HEK293 (cell line): ENCODE measurements around the gene BZW2.

Experiments used
- CTCF ChIA-PET: fragments of 350-600 bp; formaldehyde crosslinking; extraction: SDS; loops from one replicate; lab custom pipeline; 2021; ENCODE audit warnings: antibody characterized with exemption; lab: Yijun Ruan, JAX
- POLR2A ChIA-PET: fragments of 300-600 bp; formaldehyde crosslinking; extraction: SDS; loops from one replicate; lab custom pipeline; 2020; ENCODE audit warnings: antibody characterized with exemption, inconsistent platforms; lab: Yijun Ruan, JAX
- H3K27ac ChIP-seq: fragments of 200-500 bp; sonication (Bioruptor generic); 2 replicates; pipeline ENCODE4 v1.5.1; 2014; ENCODE audit warnings: low read depth, low read length, control low read depth, inconsistent platforms; ENCODE audit errors: extremely low read depth
- H3K36me3 ChIP-seq, 2 experiments: fragments of 200-500 bp in 1 of 2; sonication (Bioruptor generic) in 1 of 2; 1 replicate in 1 of 2; 2 replicates in 1 of 2; pipeline ENCODE4 v1.5.1; 2014 to 2017; ENCODE audit warnings: inconsistent platforms in 2 of 2, low read length in 2 of 2; ENCODE audit not compliant: control insufficient read depth in 2 of 2, insufficient read depth in 1 of 2
- H3K4me1 ChIP-seq: fragments of 200-500 bp; sonication (Bioruptor generic); 2 replicates; pipeline ENCODE4 v1.5.1; 2014; ENCODE audit warnings: mild to moderate bottlenecking, low read length, inconsistent platforms; ENCODE audit not compliant: control insufficient read depth, insufficient read depth
- H3K4me3 ChIP-seq: 2 replicates; pipeline ENCODE4 v1.5.1; 2011; ENCODE audit warnings: low read depth, mild to moderate bottlenecking, control low read depth, low read length, moderate library complexity
- H3K9me3 ChIP-seq: fragments of 200-500 bp; sonication (Bioruptor generic); 2 replicates; pipeline ENCODE4 v1.5.1; 2014; ENCODE audit warnings: low read depth, low read length, inconsistent platforms; ENCODE audit not compliant: control insufficient read depth, insufficient read depth
- BCL11B ChIP-seq: fragments of 450-650 bp; formaldehyde crosslinking; IDR thresholded peaks from 2 replicates; pipeline ENCODE4 v1.5.1; 2016; ENCODE audit warnings: low read depth, missing biosample characterization, missing genetic modification characterization
- GLI2 ChIP-seq: fragments of 450-650 bp; formaldehyde crosslinking; IDR thresholded peaks from 2 replicates; pipeline ENCODE4; 2017; ENCODE audit warnings: missing biosample characterization, missing genetic modification characterization, low read depth, borderline replicate concordance
- GLIS2 ChIP-seq: fragments of 450-650 bp; formaldehyde crosslinking; IDR thresholded peaks from 2 replicates; pipeline ENCODE4 v1.5.1; 2016; ENCODE audit warnings: missing biosample characterization, missing genetic modification characterization
- HOXD13 ChIP-seq: sonication (generic); formaldehyde crosslinking; IDR thresholded peaks from 2 replicates; pipeline ENCODE4 v1.8.0; 2022; ENCODE audit warnings: missing genetic modification reagents, borderline replicate concordance
- REPIN1 ChIP-seq: fragments of 450-650 bp; formaldehyde crosslinking; IDR thresholded peaks from 2 replicates; pipeline ENCODE4 v1.5.1; 2017; ENCODE audit warnings: missing biosample characterization, missing genetic modification characterization, low read depth
- SP3 ChIP-seq: fragments of 450-650 bp; formaldehyde crosslinking; IDR thresholded peaks from 2 replicates; pipeline ENCODE4 v1.5.1; 2016; ENCODE audit warnings: missing biosample characterization, missing genetic modification characterization
- ZBTB1 ChIP-seq: fragments of 450-650 bp; formaldehyde crosslinking; IDR thresholded peaks from 2 replicates; pipeline ENCODE4 v1.5.1; 2016; ENCODE audit warnings: missing biosample characterization, missing genetic modification characterization
- ZBTB17 ChIP-seq: fragments of 450-650 bp; formaldehyde crosslinking; IDR thresholded peaks from 2 replicates; pipeline ENCODE4 v1.5.1; 2016; ENCODE audit warnings: missing biosample characterization, missing genetic modification characterization
- ZBTB20 ChIP-seq: fragments of 450-650 bp; formaldehyde crosslinking; IDR thresholded peaks from 2 replicates; pipeline ENCODE4 v1.5.1; 2016; ENCODE audit warnings: missing biosample characterization, missing genetic modification characterization
- ZFP3 ChIP-seq: fragments of 450-650 bp; formaldehyde crosslinking; IDR thresholded peaks from 2 replicates; pipeline ENCODE4 v1.5.1; 2016; ENCODE audit warnings: low read depth, missing biosample characterization, missing genetic modification characterization
- ZFP41 ChIP-seq: fragments of 450-650 bp; formaldehyde crosslinking; IDR thresholded peaks from 2 replicates; pipeline ENCODE4 v1.5.1; 2016; ENCODE audit warnings: missing biosample characterization, missing genetic modification characterization, borderline replicate concordance
- ZNF133 ChIP-seq: fragments of 450-650 bp; formaldehyde crosslinking; IDR thresholded peaks from 2 replicates; pipeline ENCODE4 v1.5.1; 2016; ENCODE audit warnings: missing biosample characterization, missing genetic modification characterization
- ZNF175 ChIP-seq: fragments of 450-650 bp; formaldehyde crosslinking; IDR thresholded peaks from 2 replicates; pipeline ENCODE4 v1.5.1; 2016; ENCODE audit warnings: missing biosample characterization, missing genetic modification characterization
- ZNF19 ChIP-seq: fragments of 450-650 bp; formaldehyde crosslinking; IDR thresholded peaks from 2 replicates; pipeline ENCODE4; 2016; ENCODE audit warnings: missing biosample characterization, missing genetic modification characterization, low read depth
- ZNF23 ChIP-seq: fragments of 450-650 bp; formaldehyde crosslinking; IDR thresholded peaks from 2 replicates; pipeline ENCODE4 v1.5.1; 2016; ENCODE audit warnings: missing biosample characterization, missing genetic modification characterization, borderline replicate concordance
- ZNF274 ChIP-seq, 2 experiments: fragments of 200-500 bp in 1 of 2; fragments of 450-650 bp in 1 of 2; sonication (Bioruptor generic) in 1 of 2; formaldehyde crosslinking in 1 of 2; IDR thresholded peaks; 2 replicates each; pipeline versions ENCODE4 v1.5.1 to v1.6.1; 2014 to 2016; ENCODE audit warnings: borderline replicate concordance in 1 of 2, inconsistent platforms in 1 of 2, low read length in 1 of 2, missing biosample characterization in 1 of 2, missing genetic modification characterization in 1 of 2
- ZNF394 ChIP-seq: fragments of 450-650 bp; formaldehyde crosslinking; IDR thresholded peaks from 2 replicates; pipeline ENCODE4 v1.5.1; 2016; ENCODE audit warnings: missing biosample characterization, missing genetic modification characterization, mild to moderate bottlenecking, moderate library complexity, borderline replicate concordance
- ZNF416 ChIP-seq: fragments of 450-650 bp; formaldehyde crosslinking; IDR thresholded peaks from 2 replicates; pipeline ENCODE4 v1.5.1; 2016; ENCODE audit warnings: missing biosample characterization, missing genetic modification characterization
- ZNF610 ChIP-seq: fragments of 450-650 bp; formaldehyde crosslinking; IDR thresholded peaks from 2 replicates; pipeline ENCODE4 v1.5.1; 2016; ENCODE audit warnings: missing biosample characterization, missing genetic modification characterization, borderline replicate concordance
- ZNF623 ChIP-seq: fragments of 450-650 bp; formaldehyde crosslinking; IDR thresholded peaks from 2 replicates; pipeline ENCODE4 v1.5.1; 2016; ENCODE audit warnings: missing biosample characterization, missing genetic modification characterization
- ZNF777 ChIP-seq: fragments of 450-650 bp; formaldehyde crosslinking; IDR thresholded peaks from 2 replicates; pipeline ENCODE4 v1.5.1; 2017; ENCODE audit warnings: missing biosample characterization, missing genetic modification characterization, borderline replicate concordance
- ZNF792 ChIP-seq: fragments of 450-650 bp; formaldehyde crosslinking; IDR thresholded peaks from 2 replicates; pipeline ENCODE4 v1.5.1; 2016; ENCODE audit warnings: missing biosample characterization, missing genetic modification characterization
- ZNF843 ChIP-seq: fragments of 450-650 bp; formaldehyde crosslinking; IDR thresholded peaks from 2 replicates; pipeline ENCODE4 v1.5.1; 2016; ENCODE audit warnings: missing biosample characterization, missing genetic modification characterization
- TF ChIP-seq, protein P1 (sequence below): fragments of 450-650 bp; formaldehyde crosslinking; IDR thresholded peaks from 2 replicates; pipeline ENCODE4 v1.5.1; 2016; ENCODE audit warnings: missing biosample characterization, missing genetic modification characterization
- TF ChIP-seq, protein P2 (sequence below): fragments of 450-650 bp; formaldehyde crosslinking; IDR thresholded peaks from 2 replicates; pipeline ENCODE4 v1.5.1; 2016; ENCODE audit warnings: missing biosample characterization, missing genetic modification characterization
- TF ChIP-seq, protein P3 (sequence below): fragments of 450-650 bp; formaldehyde crosslinking; IDR thresholded peaks from 2 replicates; pipeline ENCODE4 v1.5.0; 2017; ENCODE audit warnings: missing biosample characterization, missing genetic modification characterization, borderline replicate concordance
- TF ChIP-seq, protein P4 (sequence below): fragments of 450-650 bp; formaldehyde crosslinking; IDR thresholded peaks from 2 replicates; pipeline ENCODE4 v1.5.1; 2017; ENCODE audit warnings: missing biosample characterization, missing genetic modification characterization

Gene BZW2

DNA sequence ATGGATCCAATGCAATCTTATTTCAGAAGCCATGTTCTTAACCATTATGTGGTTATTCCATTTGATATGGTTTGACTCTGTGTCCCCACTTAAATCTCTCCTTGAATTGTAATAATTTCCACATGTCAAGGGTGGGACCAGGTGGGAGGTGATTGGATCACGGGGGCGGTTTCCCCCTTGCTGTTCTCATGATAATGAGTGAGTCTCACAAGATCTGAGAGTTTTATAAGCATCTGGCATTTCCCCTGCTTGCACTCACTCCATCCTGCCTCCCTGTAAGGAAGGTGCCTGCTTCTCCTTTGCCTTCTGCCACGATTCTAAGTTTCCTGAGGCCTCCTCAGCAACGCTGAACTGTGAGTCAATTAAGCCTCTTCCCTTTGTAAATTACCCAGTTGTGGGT lies 75.6 kb downstream of the BZW2 start:
- CTCF ChIA-PET = no interaction called here
- no peak overlapping the region for H3K4me3 ChIP-seq
- TF ChIP-seq, protein P1, sequence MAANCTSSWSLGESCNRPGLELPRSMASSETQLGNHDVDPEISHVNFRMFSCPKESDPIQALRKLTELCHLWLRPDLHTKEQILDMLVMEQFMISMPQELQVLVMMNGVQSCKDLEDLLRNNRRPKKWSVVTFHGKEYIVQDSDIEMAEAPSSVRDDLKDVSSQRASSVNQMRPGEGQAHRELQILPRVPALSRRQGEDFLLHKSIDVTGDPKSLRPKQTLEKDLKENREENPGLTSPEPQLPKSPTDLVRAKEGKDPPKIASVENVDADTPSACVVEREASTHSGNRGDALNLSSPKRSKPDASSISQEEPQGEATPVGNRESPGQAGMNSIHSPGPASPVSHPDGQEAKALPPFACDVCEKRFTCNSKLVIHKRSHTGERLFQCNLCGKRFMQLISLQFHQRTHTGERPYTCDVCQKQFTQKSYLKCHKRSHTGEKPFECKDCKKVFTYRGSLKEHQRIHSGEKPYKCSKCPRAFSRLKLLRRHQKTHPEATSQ (tag by site-specific recombination) = no peak
- TF ChIP-seq ZNF416 (tag by site-specific recombination) (no peak), SP3 (tag by site-specific recombination) (no peak), ZNF792 (tag by site-specific recombination) (no peak), HOXD13 (CRISPR knock-in tag) (no peak), ZNF394 (no peak), ZNF19 (no peak), REPIN1 (tag by site-specific recombination) (no peak), ZNF623 (tag by site-specific recombination) (no peak), ZBTB20 (tag by site-specific recombination) (no peak), ZFP3 (no peak), ZNF610 (tag by site-specific recombination) (no peak), ZNF175 (no peak), GLIS2 (no peak), ZNF274 (IDR thresholded peaks at IDR 0.05; ENCODE audit: low read length) (no peak), ZNF274 (tag by site-specific recombination; IDR thresholded peaks at IDR 0.05; ENCODE audit: borderline replicate concordance) (no peak)
- TF ChIP-seq, protein P2, sequence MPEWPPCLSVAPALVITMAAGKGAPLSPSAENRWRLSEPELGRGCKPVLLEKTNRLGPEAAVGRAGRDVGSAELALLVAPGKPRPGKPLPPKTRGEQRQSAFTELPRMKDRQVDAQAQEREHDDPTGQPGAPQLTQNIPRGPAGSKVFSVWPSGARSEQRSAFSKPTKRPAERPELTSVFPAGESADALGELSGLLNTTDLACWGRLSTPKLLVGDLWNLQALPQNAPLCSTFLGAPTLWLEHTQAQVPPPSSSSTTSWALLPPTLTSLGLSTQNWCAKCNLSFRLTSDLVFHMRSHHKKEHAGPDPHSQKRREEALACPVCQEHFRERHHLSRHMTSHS (tag by site-specific recombination) = no peak
- TF ChIP-seq, protein P3, sequence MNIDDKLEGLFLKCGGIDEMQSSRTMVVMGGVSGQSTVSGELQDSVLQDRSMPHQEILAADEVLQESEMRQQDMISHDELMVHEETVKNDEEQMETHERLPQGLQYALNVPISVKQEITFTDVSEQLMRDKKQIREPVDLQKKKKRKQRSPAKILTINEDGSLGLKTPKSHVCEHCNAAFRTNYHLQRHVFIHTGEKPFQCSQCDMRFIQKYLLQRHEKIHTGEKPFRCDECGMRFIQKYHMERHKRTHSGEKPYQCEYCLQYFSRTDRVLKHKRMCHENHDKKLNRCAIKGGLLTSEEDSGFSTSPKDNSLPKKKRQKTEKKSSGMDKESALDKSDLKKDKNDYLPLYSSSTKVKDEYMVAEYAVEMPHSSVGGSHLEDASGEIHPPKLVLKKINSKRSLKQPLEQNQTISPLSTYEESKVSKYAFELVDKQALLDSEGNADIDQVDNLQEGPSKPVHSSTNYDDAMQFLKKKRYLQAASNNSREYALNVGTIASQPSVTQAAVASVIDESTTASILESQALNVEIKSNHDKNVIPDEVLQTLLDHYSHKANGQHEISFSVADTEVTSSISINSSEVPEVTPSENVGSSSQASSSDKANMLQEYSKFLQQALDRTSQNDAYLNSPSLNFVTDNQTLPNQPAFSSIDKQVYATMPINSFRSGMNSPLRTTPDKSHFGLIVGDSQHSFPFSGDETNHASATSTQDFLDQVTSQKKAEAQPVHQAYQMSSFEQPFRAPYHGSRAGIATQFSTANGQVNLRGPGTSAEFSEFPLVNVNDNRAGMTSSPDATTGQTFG = no peak
- H3K27ac ChIP-seq = no peak overlapping the region
- no peaks in the 10 kb centered on the region for H3K9me3 ChIP-seq
- no peaks in the 10 kb centered on the region for H3K36me3 ChIP-seq
- H3K4me1 ChIP-seq = no peaks in the 10 kb centered on the region
- POLR2A ChIA-PET = no interaction called here

DNA sequence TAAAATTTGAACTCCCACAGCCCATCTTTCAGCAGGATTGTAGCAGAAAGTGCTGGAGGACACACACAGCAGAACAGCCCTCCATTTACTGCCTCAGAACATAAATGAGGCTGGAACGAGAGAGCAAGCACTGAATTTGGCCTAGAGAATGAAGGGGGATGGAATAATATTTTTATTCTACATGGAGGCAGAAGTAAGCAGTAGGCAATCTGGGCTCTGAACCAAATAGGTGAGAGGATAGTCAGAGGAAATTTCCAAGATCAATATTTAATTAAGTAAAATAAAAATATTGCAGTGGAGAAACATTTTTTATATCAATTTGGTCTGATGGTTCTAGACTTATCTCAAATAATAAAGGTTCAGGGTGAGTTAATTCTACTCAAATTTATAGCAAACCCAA lies 78.4 kb downstream of the BZW2 start:
- Histone ChIP-seq H3K9me3 (no peaks in the 10 kb centered on the region), H3K36me3 (no peaks in the 10 kb centered on the region), H3K27ac (no peak overlapping the region), H3K4me3 (no peak overlapping the region), H3K4me1 (no peaks in the 10 kb centered on the region)
- CTCF ChIA-PET = no interaction called here
- TF ChIP-seq GLIS2 = no peak
- POLR2A ChIA-PET = interaction anchor here (0.7 kb wide), 1 partner anchor 499 kb away, joined by 6 read pairs; no protein-coding TSS in a partner anchor

DNA sequence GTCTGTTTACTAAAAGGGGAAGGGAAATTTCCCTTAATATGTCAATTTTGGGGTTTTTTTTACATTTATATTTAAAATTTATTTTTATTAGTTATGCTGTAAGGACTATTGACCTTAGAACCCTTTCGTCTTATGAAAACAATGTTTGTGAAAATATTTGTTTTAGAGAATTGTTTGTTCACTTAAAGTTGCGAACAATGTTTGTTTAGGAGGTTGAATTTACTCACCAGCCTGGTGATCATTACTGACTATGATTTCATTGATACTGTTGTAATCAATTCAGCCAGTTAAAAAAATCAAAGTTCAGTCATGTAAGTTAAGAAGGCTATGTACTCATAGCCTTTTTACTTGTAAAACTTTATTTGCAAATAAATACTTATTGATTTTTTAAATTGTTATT lies 80.2 kb downstream of the BZW2 start:
- Histone ChIP-seq H3K27ac (no peak overlapping the region), H3K36me3 (no peaks in the 10 kb centered on the region), H3K4me1 (no peaks in the 10 kb centered on the region), H3K4me3 (no peak overlapping the region), H3K9me3 (no peaks in the 10 kb centered on the region)
- POLR2A ChIA-PET = no interaction called here
- CTCF ChIA-PET = no interaction called here
- TF ChIP-seq BCL11B (tag by site-specific recombination) (no peak), ZFP41 (tag by site-specific recombination) (no peak), GLI2 (tag by site-specific recombination) (no peak), ZNF843 (tag by site-specific recombination) (no peak), ZBTB1 (tag by site-specific recombination) (no peak), ZNF133 (no peak), ZBTB17 (tag by site-specific recombination) (no peak), ZNF777 (no peak), ZNF23 (no peak)
- TF ChIP-seq, protein P4, sequence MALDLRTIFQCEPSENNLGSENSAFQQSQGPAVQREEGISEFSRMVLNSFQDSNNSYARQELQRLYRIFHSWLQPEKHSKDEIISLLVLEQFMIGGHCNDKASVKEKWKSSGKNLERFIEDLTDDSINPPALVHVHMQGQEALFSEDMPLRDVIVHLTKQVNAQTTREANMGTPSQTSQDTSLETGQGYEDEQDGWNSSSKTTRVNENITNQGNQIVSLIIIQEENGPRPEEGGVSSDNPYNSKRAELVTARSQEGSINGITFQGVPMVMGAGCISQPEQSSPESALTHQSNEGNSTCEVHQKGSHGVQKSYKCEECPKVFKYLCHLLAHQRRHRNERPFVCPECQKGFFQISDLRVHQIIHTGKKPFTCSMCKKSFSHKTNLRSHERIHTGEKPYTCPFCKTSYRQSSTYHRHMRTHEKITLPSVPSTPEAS (tag by site-specific recombination) = no peak
